ENCODE data around the gene ANKRD18A. TPM values are rescaled to one million over a fixed set of nuclear protein-coding genes. Genes with fewer than 3 reads are reported as not detected.
"Not testable (repeated sequence)": the region's sequence is repeated elsewhere in the genome, so short reads cannot be mapped to it uniquely, and the experiment has no call there.

The ANKRD18A gene
- polyA plus RNA-seq, 12 donors = 0.07 to 1.2 (median 0.28) TPM; not detected in 7

GRCh38 chr9:38629511-38629910 lies 9.1 kb upstream of the ANKRD18A start:
- no peak for DNase-seq

GRCh38 chr9:38626006-38626405 lies 5.6 kb upstream of the ANKRD18A start:
- DNase-seq = no peak

- DNase-seq = no peak
These were observed 2.6 kb upstream of the ANKRD18A start for GRCh38 chr9:38622951-38623350.

GRCh38 chr9:38622288-38622674 lies 1.9 kb upstream of the ANKRD18A start:
- DNase-seq = no peak

GRCh38 chr9:38621434-38622287 lies 1.3 kb upstream of the ANKRD18A start:
- no peak for DNase-seq

GRCh38 chr9:38619556-38620447 lies 594 bp downstream of the ANKRD18A start:
- no peak for DNase-seq

- DNase-seq = not testable (repeated sequence)
These were observed 22.2 kb downstream of the ANKRD18A start for GRCh38 chr9:38598029-38598745.

GRCh38 chr9:38595117-38595516 lies 25.3 kb downstream of the ANKRD18A start:
- not testable (repeated sequence) for DNase-seq

- DNase-seq = peak; percentile 5
These were observed 28.9 kb downstream of the ANKRD18A start for GRCh38 chr9:38591346-38592063.

- not testable (repeated sequence) for DNase-seq
These were observed 36.6 kb downstream of the ANKRD18A start for GRCh38 chr9:38583765-38584164.

- DNase-seq = not testable (repeated sequence)
These were observed 40.3 kb downstream of the ANKRD18A start for GRCh38 chr9:38580112-38580511.

GRCh38 chr9:38576181-38576580 lies 44.2 kb downstream of the ANKRD18A start:
- not testable (repeated sequence) for DNase-seq

GRCh38 chr9:38566048-38566447 lies 54.3 kb downstream of the ANKRD18A start:
- DNase-seq = not testable (repeated sequence)

- DNase-seq = not testable (repeated sequence)
These were observed 55.2 kb downstream of the ANKRD18A start for GRCh38 chr9:38565178-38565577.

- not testable (repeated sequence) for DNase-seq
These were observed 56.5 kb downstream of the ANKRD18A start for GRCh38 chr9:38563911-38564310.

GRCh38 chr9:38561134-38561533 lies 59.3 kb downstream of the ANKRD18A start:
- DNase-seq = not testable (repeated sequence)

GRCh38 chr9:38559172-38559571 lies 61.2 kb downstream of the ANKRD18A start:
- DNase-seq = not testable (repeated sequence)

- not testable (repeated sequence) for DNase-seq
These were observed 62.6 kb downstream of the ANKRD18A start for GRCh38 chr9:38557746-38558145.

GRCh38 chr9:38554966-38555365 lies 65.4 kb downstream of the ANKRD18A start:
- DNase-seq = not testable (repeated sequence)

GRCh38 chr9:38553019-38553418 lies 67.4 kb downstream of the ANKRD18A start:
- not testable (repeated sequence) for DNase-seq

Measured in muscle of arm (tissue), 12 donors.